Hematopoietic multipotent progenitor cell treated with erythropoietin and hydrocortisone succinate and interleukin-3 and kit ligand, for 15 days (in vitro differentiated cells): ENCODE measurements around the gene PDK4.
"Not testable (repeated sequence)": the region's sequence is repeated elsewhere in the genome, so short reads cannot be mapped to it uniquely, and the experiment has no call there.

ENCODE experiments used
- DNase-seq: peaks from one replicate; pipeline ENCODE4 v3.0.0-alpha.2; 2015; ENCODE audit warnings: low spot score

Gene PDK4

GRCh38 chr7:95569720-95570119 lies 26.6 kb downstream of the PDK4 start:
- no peak for DNase-seq

DNA sequence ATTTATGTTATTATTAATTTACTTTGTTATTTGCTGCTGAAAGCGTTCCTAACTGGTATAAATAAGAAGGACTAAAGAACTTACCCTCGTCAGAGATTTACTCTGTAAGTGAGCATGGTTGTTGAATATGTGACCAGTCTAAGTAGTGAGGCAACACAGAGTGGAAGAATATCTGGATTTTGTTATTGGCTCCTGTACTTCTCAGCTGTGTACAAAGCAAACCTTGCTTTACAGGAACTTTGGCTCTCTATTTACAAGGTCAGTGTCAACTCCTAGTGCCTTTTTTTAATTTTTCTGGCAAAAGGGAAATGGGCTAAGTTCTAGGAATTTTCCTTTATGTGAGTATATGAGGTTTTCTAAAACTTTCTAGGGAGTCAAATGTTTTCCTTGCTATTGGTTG lies 35.6 kb downstream of the PDK4 start:
- DNase-seq = no peak

GRCh38 chr7:95558864-95559263 lies 37.5 kb downstream of the PDK4 start:
- no peak for DNase-seq

DNA sequence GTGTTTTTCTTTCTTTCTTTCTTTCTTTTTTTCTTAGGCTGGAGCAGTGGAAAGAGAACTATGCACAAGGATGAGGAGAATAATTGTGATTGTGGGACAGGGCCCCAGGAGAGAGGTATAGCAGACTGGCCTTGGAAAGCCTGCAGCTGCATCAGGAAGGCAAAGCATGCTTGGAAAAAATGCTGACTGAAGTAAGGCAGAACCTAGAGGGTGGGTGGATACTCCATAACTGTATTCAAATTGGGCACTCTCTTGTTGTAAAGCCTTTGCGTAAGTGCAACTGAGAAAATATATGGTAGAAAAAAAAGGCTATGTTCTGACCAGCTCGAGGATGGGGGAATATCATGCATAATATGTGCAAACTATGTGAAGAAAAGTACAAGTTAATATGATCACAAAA lies 39.5 kb downstream of the PDK4 start:
- no peak for DNase-seq

GRCh38 chr7:95553939-95554338 lies 42.4 kb downstream of the PDK4 start:
- DNase-seq = no peak

DNA sequence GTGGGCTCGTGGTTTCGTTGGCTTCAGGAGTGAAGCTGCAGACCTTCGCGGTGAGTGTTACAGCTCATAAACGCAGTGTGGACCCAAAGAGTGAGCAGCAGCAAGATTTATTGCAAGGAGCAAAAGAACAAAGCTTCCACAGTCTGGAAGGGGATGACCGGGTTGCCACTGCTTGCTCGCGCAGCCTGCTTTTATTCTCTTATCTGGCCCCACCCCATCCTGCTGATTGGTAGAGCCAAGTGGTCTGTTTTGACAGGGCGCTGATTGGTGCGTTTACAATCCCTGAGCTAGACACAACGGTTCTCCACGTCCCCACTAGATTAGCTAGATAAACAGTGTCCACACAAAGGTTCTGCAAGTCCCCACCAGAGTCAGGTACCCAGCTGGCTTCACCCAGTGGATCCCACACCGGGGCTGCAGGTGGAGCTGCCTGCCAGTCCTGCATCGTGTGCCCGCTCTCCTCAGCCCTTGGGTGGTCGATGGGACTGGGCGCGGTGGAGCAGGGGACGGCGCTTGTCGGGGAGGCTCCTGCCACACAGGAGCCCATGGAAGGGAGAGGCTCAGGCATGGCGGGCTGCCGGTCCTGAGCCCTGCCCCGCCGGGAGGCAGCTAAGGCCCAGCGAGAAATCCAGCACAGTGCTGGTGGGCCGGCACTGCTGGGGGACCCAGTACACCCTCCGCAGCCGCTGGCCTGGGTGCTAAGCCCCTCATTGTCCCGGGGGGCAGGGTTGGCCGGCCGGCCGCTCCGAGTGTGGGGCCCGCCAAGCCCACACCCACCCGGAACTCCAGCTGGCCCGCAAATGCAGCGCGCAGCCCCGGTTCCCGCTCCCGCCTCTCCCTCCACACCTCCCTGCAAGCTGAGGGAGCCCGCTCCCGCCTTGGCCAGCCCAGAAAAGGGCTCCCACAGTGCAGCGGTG lies 44.0 kb downstream of the PDK4 start:
- not testable (repeated sequence) for DNase-seq

DNA sequence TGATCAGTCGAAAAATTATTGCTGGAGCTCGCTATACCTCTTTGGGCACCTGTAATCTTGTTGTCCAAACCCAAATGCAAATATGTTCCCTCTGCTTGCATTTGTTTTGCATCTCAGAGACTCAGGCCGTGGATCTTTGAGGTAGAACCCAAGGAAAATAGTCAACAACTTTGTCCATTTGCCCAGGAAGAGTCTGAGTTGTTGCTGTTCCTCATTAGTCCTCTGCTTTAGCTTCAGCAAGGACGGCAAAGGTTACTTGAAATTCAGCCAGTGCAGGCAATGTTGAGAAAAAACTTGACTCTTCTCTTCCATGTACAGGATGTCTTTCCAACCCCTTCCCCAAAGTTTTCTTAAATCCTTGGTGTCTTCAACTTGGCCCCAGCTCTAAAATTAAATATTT lies 45.8 kb downstream of the PDK4 start:
- no peak for DNase-seq

DNA sequence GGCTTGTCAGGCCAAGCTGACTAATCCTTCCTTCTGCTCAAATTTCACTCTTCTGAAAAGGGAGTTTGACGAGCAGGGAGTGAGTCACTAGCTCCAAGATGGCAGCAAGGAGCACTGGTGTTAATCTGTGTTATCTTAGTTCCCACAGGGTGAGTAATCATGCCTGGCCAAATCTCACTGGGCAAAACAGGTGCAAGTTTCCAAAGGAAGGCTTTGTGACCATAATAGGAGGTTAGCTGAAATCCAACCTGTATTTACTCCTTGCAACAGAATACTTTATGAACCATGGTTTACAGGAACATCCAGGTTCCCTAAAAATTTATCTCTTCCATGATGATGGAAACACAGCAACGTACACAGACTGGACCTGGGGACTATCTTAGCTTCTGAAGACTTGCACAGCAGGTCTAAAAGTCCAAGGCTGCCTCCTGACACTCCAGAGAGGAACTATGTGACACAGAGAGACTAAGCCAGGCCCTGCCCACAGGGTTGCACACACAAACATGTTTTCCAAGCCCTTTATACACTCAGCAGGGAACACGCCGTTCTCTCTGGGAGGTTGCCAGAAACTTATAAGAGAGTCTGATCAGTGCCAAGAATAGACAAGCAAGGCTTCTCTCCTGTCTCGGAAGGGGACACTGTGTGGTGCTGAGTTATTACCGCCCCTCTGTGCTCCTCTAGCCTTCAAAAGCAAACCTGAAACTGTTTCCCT lies 46.3 kb downstream of the PDK4 start:
- no peak for DNase-seq

DNA sequence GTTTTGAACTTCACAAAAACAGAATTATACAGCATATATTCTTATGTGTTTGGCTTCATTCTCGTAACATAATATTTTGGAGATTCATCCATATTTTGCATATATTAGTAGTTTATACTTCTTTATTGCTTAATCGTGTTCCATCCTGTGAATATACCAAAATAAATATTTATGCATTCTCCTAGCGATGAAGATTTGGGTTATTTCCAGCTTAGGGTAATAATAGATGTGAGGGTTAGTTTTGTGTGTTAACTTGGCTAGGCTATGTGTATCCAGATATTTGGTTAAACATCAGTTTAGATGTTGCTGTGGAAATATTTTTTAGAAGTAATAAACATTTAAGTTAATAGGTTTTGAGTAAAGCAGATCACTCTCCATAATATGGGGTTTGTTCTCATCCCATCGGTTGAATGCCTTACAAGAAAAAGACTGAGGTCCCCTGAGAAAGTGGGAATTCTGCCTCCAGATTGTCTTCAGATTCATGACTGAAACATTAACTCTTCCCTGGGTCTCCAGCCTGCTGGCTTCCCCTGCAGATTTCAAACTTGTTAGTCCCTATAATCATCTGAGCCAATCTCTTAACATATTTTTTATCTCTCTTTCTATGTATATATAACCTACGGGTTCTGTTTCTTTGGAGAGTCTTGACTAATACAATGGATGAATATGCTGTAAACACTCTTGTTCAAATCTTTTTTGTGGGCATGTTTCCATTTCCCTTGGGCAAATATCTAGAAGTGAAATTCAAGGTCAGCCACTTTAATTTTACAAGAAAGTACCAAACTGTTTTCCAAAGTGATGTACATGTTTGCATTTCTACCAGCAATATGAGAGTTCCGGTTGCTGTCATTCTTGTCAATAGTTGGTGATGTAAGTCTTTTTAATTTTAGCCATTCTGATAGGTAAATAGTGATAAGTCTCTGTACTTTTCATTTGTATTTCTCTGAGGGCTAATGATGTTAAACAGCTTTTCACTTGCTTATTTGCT lies 48.7 kb downstream of the PDK4 start:
- DNase-seq = no peak

DNA sequence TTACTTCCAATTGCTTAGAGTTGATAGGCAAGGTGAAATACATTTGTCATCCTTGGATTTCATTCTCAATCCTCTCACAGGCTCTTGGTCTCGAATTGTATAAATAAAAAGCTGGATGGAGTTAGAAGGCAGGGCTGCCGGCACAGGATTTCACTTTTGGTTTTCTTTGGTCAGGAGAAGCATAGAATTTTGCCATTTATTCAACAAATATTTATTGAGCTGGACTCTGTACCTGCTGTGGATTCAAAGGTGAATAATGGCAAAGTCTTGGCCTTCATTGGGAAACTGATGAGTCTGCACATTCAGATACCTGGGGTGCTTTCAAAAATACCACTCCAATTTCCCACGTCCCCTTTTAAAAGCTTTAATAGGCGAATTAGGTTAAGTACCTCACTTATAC lies 49.7 kb downstream of the PDK4 start:
- DNase-seq = no peak

DNA sequence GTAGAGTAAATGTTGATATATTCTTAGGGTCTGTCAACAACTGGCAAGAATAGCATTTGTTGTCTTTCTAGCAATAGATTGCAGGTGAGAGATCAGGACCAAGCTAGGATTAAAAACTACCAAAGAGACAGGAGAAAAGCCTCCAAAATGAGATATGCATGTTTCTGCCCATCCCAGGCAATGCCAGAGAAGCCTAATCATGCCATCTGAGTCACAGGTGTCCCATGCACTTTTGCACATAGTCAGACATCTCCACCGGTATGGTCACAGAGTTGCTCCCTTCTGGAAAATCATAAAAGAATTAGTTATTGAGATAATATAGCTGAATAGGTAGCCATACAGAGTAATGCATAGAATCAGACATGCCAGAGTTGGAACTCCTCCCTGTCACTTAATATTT lies 50.6 kb downstream of the PDK4 start:
- DNase-seq = no peak

DNA sequence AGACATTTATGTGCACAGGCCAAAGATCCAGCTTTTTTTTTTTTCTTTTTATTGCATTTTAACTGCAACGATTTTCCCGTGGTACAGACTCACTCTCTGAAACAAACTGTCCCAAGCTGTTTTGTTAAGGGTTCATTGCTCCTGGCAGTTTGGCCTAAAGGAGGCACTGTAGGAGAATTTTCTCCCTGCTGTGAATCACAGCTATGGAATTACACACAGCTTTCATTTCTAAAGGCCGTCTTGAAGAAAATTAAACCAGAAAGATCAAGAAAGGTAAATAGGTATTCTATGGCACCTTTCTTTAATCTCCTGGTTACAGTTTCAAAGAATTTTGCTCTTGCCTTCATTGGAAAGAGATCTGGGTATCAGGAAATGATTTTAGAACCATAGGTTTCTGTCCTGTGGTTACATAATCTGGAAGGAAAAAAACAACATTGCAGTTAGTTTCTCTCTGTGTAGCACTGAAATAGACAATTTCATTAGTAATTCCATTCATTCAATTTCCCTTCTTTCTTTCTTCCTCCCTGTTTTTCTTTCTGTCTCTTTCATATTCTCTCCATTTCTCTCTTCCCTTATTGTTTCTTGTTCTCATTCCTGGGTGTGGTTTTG lies 51.2 kb downstream of the PDK4 start:
- DNase-seq = no peak

DNA sequence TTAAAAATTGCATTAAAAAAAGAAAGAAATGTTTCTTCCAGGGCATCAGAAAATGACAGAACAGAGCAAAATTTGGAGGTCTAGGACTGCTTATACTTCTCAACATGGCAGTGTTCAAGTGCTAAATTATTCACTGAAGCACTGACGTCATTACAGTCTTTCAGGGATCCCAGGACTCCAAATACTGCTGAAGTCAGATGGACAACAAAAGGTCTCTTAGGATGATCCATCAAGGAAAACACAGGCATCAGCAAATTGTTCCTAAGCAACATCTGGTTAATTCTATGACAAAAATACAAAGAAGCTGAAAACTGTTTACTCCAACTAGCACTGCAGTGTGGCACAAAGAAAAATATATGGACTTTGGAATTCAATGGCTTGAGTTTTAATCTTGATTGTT lies 52.1 kb downstream of the PDK4 start:
- DNase-seq = no peak

- DNase-seq = no peak
Observed at GRCh38 chr7:95543312-95543711, 53.0 kb downstream of the PDK4 start.

- no peak for DNase-seq
Observed at GRCh38 chr7:95540366-95540765, 56.0 kb downstream of the PDK4 start.

GRCh38 chr7:95539426-95539825 lies 56.9 kb downstream of the PDK4 start:
- no peak for DNase-seq

- DNase-seq = no peak
Observed at GRCh38 chr7:95537468-95537867, 58.8 kb downstream of the PDK4 start.

DNA sequence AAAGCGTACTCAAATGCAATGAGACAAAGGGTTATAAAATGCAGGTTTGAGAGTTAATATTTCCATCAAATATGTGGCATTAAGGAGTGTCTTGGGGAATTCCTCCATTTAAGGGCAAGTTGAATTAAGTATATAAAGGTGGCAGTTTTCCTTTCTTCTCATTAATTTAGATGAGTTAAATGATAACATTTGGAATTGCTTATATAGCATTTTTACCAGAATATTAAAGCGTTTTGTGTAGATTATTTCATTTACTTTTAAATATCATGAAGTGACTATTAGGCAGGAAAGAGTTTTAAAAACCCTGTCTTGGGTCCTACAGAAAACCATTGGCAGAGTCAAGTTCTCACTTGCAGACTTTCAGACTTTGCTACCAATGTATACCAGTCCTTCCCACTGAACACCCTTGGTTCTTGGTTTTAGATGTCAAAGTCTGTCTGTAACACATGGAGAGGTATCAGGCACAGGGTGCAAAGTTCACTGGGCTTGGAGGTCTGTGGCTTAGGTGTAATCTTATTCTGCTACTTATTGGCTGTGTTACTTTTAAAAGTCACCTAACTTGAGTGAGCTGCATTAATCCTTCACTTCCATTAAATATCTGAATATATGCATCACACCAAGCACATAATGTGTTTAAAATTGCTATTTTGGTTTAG lies 59.5 kb downstream of the PDK4 start:
- no peak for DNase-seq

DNA sequence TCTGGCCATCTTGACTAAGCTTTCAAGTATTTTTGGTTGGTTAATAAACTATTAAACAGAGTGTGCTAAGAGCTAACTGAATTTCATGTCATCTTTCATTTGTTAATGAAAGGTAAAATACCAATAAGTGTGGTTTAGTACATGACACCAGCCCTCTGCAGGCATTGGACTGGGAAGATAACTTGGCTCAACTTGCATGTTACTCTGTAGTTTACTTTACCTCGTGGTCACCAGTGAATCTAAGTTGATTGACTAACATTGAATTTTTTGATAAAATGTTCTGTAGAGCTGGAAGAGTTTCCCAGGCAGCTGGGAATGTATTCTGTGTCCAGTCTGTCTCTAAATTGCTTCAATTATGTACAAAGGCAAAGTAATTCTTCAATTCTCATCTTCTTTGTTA lies 60.7 kb downstream of the PDK4 start:
- no peak for DNase-seq

DNA sequence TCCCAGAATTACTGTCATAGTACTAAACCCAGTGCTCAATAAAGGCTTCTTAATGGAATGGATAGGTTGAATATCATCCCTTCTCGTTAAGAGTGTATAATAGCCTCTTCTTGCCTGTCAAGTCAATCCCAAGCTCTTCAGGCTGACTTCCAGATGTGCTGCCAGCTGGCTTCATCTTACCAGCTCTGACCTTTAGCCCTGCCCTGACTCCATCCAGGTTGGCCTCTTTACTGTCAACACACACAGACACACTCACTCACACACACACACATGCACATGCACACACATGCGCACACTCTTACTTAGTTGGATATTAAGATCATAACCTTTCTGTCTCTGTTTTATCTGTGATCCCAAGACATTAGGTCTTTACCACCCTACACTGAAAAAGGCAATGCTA lies 61.5 kb downstream of the PDK4 start:
- DNase-seq = no peak
